ENCODE data around the gene CIC.
"Not testable (repeated sequence)": the region's sequence is repeated elsewhere in the genome, so short reads cannot be mapped to it uniquely, and the experiment has no call there.

The CIC gene

GRCh38 chr19:42335971-42336370 lies 66.9 kb downstream of the CIC start:
- DNase-seq, result no peak

- DNase-seq, result not testable (repeated sequence)
These were observed 70.2 kb downstream of the CIC start for GRCh38 chr19:42339126-42339860.

- DNase-seq, result not testable (repeated sequence)
These were observed 70.9 kb downstream of the CIC start for GRCh38 chr19:42339922-42340321.

- no peak for DNase-seq
These were observed 74.5 kb downstream of the CIC start for GRCh38 chr19:42343344-42344110.

GRCh38 chr19:42344336-42344893 lies 75.4 kb downstream of the CIC start:
- no peak for DNase-seq
